ENCODE data around the gene FAM187B. TPM values are rescaled to one million over a fixed set of nuclear protein-coding genes. Genes with fewer than 3 reads are reported as not detected.

Gene FAM187B
- not detected for polyA plus RNA-seq

- Mint-ChIP-seq H3K36me3 (peaks cover 0 to 3% (median 0%) of the 10 kb centered on the region in 3 donors), H3K27me3 (ENCODE audit: low read depth in 3 of 3) (peaks cover 0 to 4% (median 0%) of the 10 kb centered on the region in 3 donors), H3K9me3 (no peaks in the 10 kb centered on the region), H3K27ac (peak within 1 kb of the TSS in 3 of 6 donors; percentile 22 to 67 (median 49)), H3K4me3 (no peak within 1 kb of the TSS), H3K4me1 (peaks cover 0 to 2% of the 10 kb centered on the region in 2 donors)
- DNase-seq: no peak
Observed at GRCh38 chr19:35228177-35228930, at the start of gene FAM187B. TSS of gene FAM187B (minus strand) at chr19:35228739. CDS start at chr19:35228680, 59 bp downstream.

- DNase-seq: no peak
- Mint-ChIP-seq H3K36me3 (peaks cover 8 to 29% (median 25%) of the 10 kb centered on the region in 3 donors), H3K4me1 (peaks cover 22 to 27% of the 10 kb centered on the region in 2 donors), H3K27ac (peak overlapping the region in 1 of 6 donors; percentile 10), H3K9me3 (no peaks in the 10 kb centered on the region), H3K4me3 (no peak overlapping the region), H3K27me3 (ENCODE audit: low read depth in 3 of 3) (peaks cover 3 to 13% (median 4%) of the 10 kb centered on the region in 3 donors)
Observed at GRCh38 chr19:35276706-35277281, 48.3 kb upstream of the FAM187B start.

- Mint-ChIP-seq H3K27me3 (ENCODE audit: low read depth in 3 of 3) (peaks cover 5 to 11% (median 6%) of the 10 kb centered on the region in 3 donors), H3K9me3 (no peaks in the 10 kb centered on the region), H3K4me1 (peaks cover 30 to 42% of the 10 kb centered on the region in 2 donors), H3K36me3 (peaks cover 8 to 35% (median 30%) of the 10 kb centered on the region in 3 donors), H3K4me3 (no peak overlapping the region), H3K27ac (peak overlapping the region in 4 of 6 donors; percentile 13 to 56 (median 42))
- no peak for DNase-seq
Observed at GRCh38 chr19:35274323-35274722, 45.8 kb upstream of the FAM187B start.

- Mint-ChIP-seq H3K4me3 (no peak overlapping the region), H3K27me3 (ENCODE audit: low read depth in 3 of 3) (peaks cover 5 to 11% (median 6%) of the 10 kb centered on the region in 3 donors)
Observed at GRCh38 chr19:35273686-35274259, 45.2 kb upstream of the FAM187B start.

GRCh38 chr19:35272954-35273649 is 44.6 kb upstream of the FAM187B start:
- no peak for DNase-seq
- peaks cover 8 to 35% (median 30%) of the 10 kb centered on the region in 3 donors for H3K36me3 Mint-ChIP-seq

More at GRCh38 chr19:35273686-35274259, 45.2 kb upstream of the FAM187B start:
- Mint-ChIP-seq H3K27ac (peak overlapping the region in 5 of 6 donors; percentile 13 to 86 (median 56)), H3K36me3 (peaks cover 8 to 35% (median 30%) of the 10 kb centered on the region in 3 donors), H3K9me3 (no peaks in the 10 kb centered on the region), H3K4me1 (peaks cover 30 to 42% of the 10 kb centered on the region in 2 donors)
- DNase-seq: no peak

GRCh38 chr19:35272122-35272719 is 43.7 kb upstream of the FAM187B start:
- Mint-ChIP-seq H3K9me3 (no peaks in the 10 kb centered on the region), H3K27me3 (ENCODE audit: low read depth in 3 of 3) (peaks cover 8 to 17% (median 11%) of the 10 kb centered on the region in 3 donors), H3K4me1 (peaks cover 30 to 41% of the 10 kb centered on the region in 2 donors), H3K4me3 (peak overlapping the region in 3 of 5 donors; percentile 49 to 71 (median 65)), H3K36me3 (peaks cover 8 to 34% (median 30%) of the 10 kb centered on the region in 3 donors), H3K27ac (peak overlapping the region in 2 of 6 donors; percentile 40 to 57)
- DNase-seq: no peak

More at GRCh38 chr19:35272954-35273649, 44.6 kb upstream of the FAM187B start:
- Mint-ChIP-seq H3K9me3 (no peaks in the 10 kb centered on the region), H3K27ac (peak overlapping the region in 4 of 6 donors; percentile 45 to 86 (median 68)), H3K4me3 (peak overlapping the region in 3 of 5 donors; percentile 41 to 60 (median 57)), H3K4me1 (peaks cover 30 to 42% of the 10 kb centered on the region in 2 donors), H3K27me3 (ENCODE audit: low read depth in 3 of 3) (peaks cover 5 to 11% (median 6%) of the 10 kb centered on the region in 3 donors)

GRCh38 chr19:35271546-35271945 is 43.0 kb upstream of the FAM187B start:
- H3K4me3 Mint-ChIP-seq: peak overlapping the region in 3 of 5 donors; percentile 49 to 71 (median 65)
- no peak for DNase-seq
- peaks cover 8 to 31% (median 30%) of the 10 kb centered on the region in 3 donors for H3K36me3 Mint-ChIP-seq
- H3K9me3 Mint-ChIP-seq: no peaks in the 10 kb centered on the region
- peaks cover 33 to 38% of the 10 kb centered on the region in 2 donors for H3K4me1 Mint-ChIP-seq
- H3K27ac Mint-ChIP-seq: peak overlapping the region in 3 of 6 donors; percentile 38 to 71 (median 53)
- H3K27me3 Mint-ChIP-seq (ENCODE audit: low read depth in 3 of 3): peaks cover 8 to 15% (median 11%) of the 10 kb centered on the region in 3 donors

GRCh38 chr19:35270381-35270811 is 41.9 kb upstream of the FAM187B start:
- peak overlapping the region; percentile 67 to 79 (median 75) for H3K4me3 Mint-ChIP-seq
- H3K27me3 Mint-ChIP-seq (ENCODE audit: low read depth in 3 of 3): peaks cover 14 to 21% (median 16%) of the 10 kb centered on the region in 3 donors
- peaks cover 8 to 26% (median 25%) of the 10 kb centered on the region in 3 donors for H3K36me3 Mint-ChIP-seq
- no peaks in the 10 kb centered on the region for H3K9me3 Mint-ChIP-seq
- H3K4me1 Mint-ChIP-seq: peaks cover 42 to 49% of the 10 kb centered on the region in 2 donors
- DNase-seq: no peak
- peak overlapping the region in 5 of 6 donors; percentile 39 to 82 (median 71) for H3K27ac Mint-ChIP-seq

- no peaks in the 10 kb centered on the region for H3K9me3 Mint-ChIP-seq
- peak overlapping the region in 5 of 6 donors; percentile 39 to 86 (median 78) for H3K27ac Mint-ChIP-seq
- H3K4me3 Mint-ChIP-seq: peak overlapping the region; percentile 67 to 81 (median 77)
- peaks cover 49 to 57% of the 10 kb centered on the region in 2 donors for H3K4me1 Mint-ChIP-seq
- peaks cover 4 to 25% (median 24%) of the 10 kb centered on the region in 3 donors for H3K36me3 Mint-ChIP-seq
- DNase-seq: peak; percentile 78 to 81 (median 79)
- H3K27me3 Mint-ChIP-seq (ENCODE audit: low read depth in 3 of 3): peaks cover 14 to 21% (median 16%) of the 10 kb centered on the region in 3 donors
Observed at GRCh38 chr19:35269438-35270117, 41.0 kb upstream of the FAM187B start.

GRCh38 chr19:35268536-35269437 is 40.2 kb upstream of the FAM187B start, which contains the start of gene USF2:
TSS of gene USF2 (plus strand) at chr19:35268962. CDS start at chr19:35269102, 140 bp downstream.
- Mint-ChIP-seq H3K27ac (peak within 1 kb of the TSS; percentile 92 to 97 (median 96)), H3K36me3 (peaks cover 4 to 19% (median 18%) of the 10 kb centered on the region in 3 donors), H3K4me3 (peak within 1 kb of the TSS; percentile 93 to 96 (median 94)), H3K4me1 (peaks cover 47 to 60% of the 10 kb centered on the region in 2 donors), H3K9me3 (no peaks in the 10 kb centered on the region), H3K27me3 (ENCODE audit: low read depth in 3 of 3) (peaks cover 14 to 21% (median 16%) of the 10 kb centered on the region in 3 donors)
- DNase-seq: peak; percentile 65 to 75 (median 69)

GRCh38 chr19:35267818-35268535 is 39.4 kb upstream of the FAM187B start:
- peaks cover 4 to 13% (median 11%) of the 10 kb centered on the region in 3 donors for H3K36me3 Mint-ChIP-seq
- no peaks in the 10 kb centered on the region for H3K9me3 Mint-ChIP-seq
- peaks cover 14 to 21% (median 16%) of the 10 kb centered on the region in 3 donors for H3K27me3 Mint-ChIP-seq (ENCODE audit: low read depth in 3 of 3)
- H3K4me3 Mint-ChIP-seq: peak overlapping the region; percentile 93 to 96 (median 94)
- DNase-seq: peak; percentile 79 to 87 (median 85)
- peak overlapping the region; percentile 92 to 97 (median 96) for H3K27ac Mint-ChIP-seq
- peaks cover 43 to 52% of the 10 kb centered on the region in 2 donors for H3K4me1 Mint-ChIP-seq

Data from immature natural killer cell (primary cell).